OCI-LY7 (cell line): Measurements from ENCODE around the gene SLC9B1. TPM values are rescaled to one million over a fixed set of nuclear protein-coding genes. Genes with fewer than 3 reads are reported as not detected.

Experiments
- BruUV-seq: library from RNA; stranded (reverse); fragments of 400-500 nt; replicated peaks from 2 replicates; lab custom pipeline; 2021; lab: Mats Ljungman, UMichigan
- CTCF ChIA-PET: fragments of 300-600 bp; sonication (Branson Sonifier 250); formaldehyde crosslinking; loops from one replicate; lab custom pipeline; 2022; ENCODE audit warnings: antibody characterized with exemption; ENCODE audit not compliant: unreplicated experiment; lab: Charles Lee
- POLR2A ChIA-PET: fragments of 300-600 bp; sonication (Branson Sonifier 250); formaldehyde crosslinking; loops from one replicate; lab custom pipeline; 2022; ENCODE audit warnings: antibody characterized with exemption; lab: Charles Lee
- DNase-seq: peaks from one replicate; pipeline ENCODE4 v3.0.0-alpha.2; 2015; ENCODE audit warnings: low spot score
- H2AFZ ChIP-seq: fragments of 200-600 bp; sonication (generic), shearing (Covaris generic); 2 replicates; pipeline ENCODE4 v1.6.1; 2014; ENCODE audit warnings: mild to moderate bottlenecking, antibody characterized with exemption, low read length, moderate library complexity
- H3K27ac ChIP-seq: fragments of 200-600 bp; sonication (generic); 2 replicates; pipeline ENCODE4 v1.5.1; 2014; ENCODE audit warnings: mixed run types, low read depth, mild to moderate bottlenecking, moderate library complexity, low read length, inconsistent platforms; ENCODE audit not compliant: poor library complexity, severe bottlenecking
- H3K36me3 ChIP-seq: fragments of 200-600 bp; sonication (generic); 2 replicates; pipeline ENCODE4 v1.6.1; 2014; ENCODE audit warnings: mild to moderate bottlenecking, antibody characterized with exemption, low read length, moderate library complexity, mixed read lengths; ENCODE audit not compliant: insufficient read depth
- H3K4me1 ChIP-seq: fragments of 200-600 bp; sonication (generic); 2 replicates; pipeline ENCODE4 v1.5.1; 2014; ENCODE audit warnings: mild to moderate bottlenecking, low read length; ENCODE audit not compliant: insufficient read depth, poor library complexity, severe bottlenecking
- H3K4me2 ChIP-seq: fragments of 200-600 bp; sonication (generic); 2 replicates; pipeline ENCODE4 v1.6.1; 2014; ENCODE audit warnings: mild to moderate bottlenecking, low read length
- H3K4me3 ChIP-seq: fragments of 200-600 bp; sonication (generic); 2 replicates; pipeline ENCODE4 v1.5.1; 2014; ENCODE audit warnings: mild to moderate bottlenecking, low read depth, low read length; ENCODE audit not compliant: poor library complexity, severe bottlenecking
- H3K79me2 ChIP-seq: fragments of 200-600 bp; sonication (generic); 2 replicates; pipeline ENCODE4 v1.6.1; 2016; ENCODE audit warnings: low read depth, mild to moderate bottlenecking, low read length, moderate library complexity, mixed read lengths; ENCODE audit not compliant: insufficient read depth
- H3K9me2 ChIP-seq: fragments of 200-600 bp; sonication (generic); 2 replicates; pipeline ENCODE4 v1.6.1; 2016; ENCODE audit warnings: mild to moderate bottlenecking, low read length, mixed read lengths; ENCODE audit not compliant: insufficient read depth
- H3K9me3 ChIP-seq: fragments of 200-600 bp; sonication (generic); 2 replicates; pipeline ENCODE4 v1.6.1; 2014; ENCODE audit warnings: mild to moderate bottlenecking, mixed run types, low read length, mixed read lengths
- H4K20me1 ChIP-seq: fragments of 200-600 bp; sonication (generic); 2 replicates; pipeline ENCODE4 v1.6.1; 2014; ENCODE audit warnings: mild to moderate bottlenecking, antibody characterized with exemption, low read length, moderate library complexity, mixed read lengths; ENCODE audit not compliant: insufficient read depth
- EZH2phosphoT487 ChIP-seq: fragments of 200-600 bp; sonication (generic); IDR thresholded peaks from 2 replicates; pipeline ENCODE4 v1.6.1; 2018; ENCODE audit warnings: low read depth, borderline replicate concordance, mild to moderate bottlenecking, mixed run types, antibody characterized with exemption, low read length, moderate library complexity, mixed read lengths
- intact Hi-C: fragments of 100-400 bp; cut with micrococcal nuclease; formaldehyde crosslinking; loops from one replicate; pipeline ENCODE4 v1.10.0; 2022; ENCODE audit not compliant: unreplicated experiment
- total RNA-seq, 2 experiments: library from RNA; depleted of rRNA in 1 of 2; stranded (reverse); fragments of >200 nt in 1 of 2; shearing (Covaris generic) in 1 of 2; gene quantifications; 2 replicates each; pipeline ENCODE4 v1.2.3, GENCODE V29; 2014 to 2022
- TF ChIP-seq, protein P1 (sequence below): fragments of 200-600 bp; sonication (generic); conservative IDR thresholded peaks from 2 replicates; pipeline ENCODE4 v1.5.1; 2014; ENCODE audit warnings: mild to moderate bottlenecking, antibody characterized with exemption, low read length, moderate library complexity, mixed read lengths

The SLC9B1 gene
- total RNA-seq, 2 experiments from 2014 or later, result 0.88 to 2.0 TPM

DNA sequence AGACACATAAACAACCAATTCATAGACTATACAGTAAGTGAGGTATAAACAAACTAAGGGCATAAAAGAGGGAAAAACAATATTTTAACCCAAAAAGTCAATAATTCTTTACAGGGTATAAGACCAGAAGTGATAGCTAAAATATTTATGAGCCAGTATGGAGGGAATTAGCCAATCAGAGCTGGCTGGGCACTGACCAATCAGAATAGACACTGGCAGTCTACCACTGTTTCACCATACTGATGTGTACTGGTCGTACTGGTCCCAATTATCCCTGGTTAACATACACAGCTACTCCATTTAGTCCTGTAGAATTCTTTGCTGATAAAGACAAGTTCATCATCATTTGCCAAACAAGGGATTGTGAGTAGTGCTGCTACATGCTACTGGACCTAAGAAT lies 9.8 kb upstream of the SLC9B1 start:
- Histone ChIP-seq H3K4me2 (no peak overlapping the region), H3K79me2 (no peaks in the 10 kb centered on the region), H3K36me3 (peaks cover 47% of the 10 kb centered on the region), H3K27ac (no peak overlapping the region), H3K9me3 (no peaks in the 10 kb centered on the region), H4K20me1 (no peaks in the 10 kb centered on the region), H2AFZ (no peak overlapping the region), H3K4me1 (no peaks in the 10 kb centered on the region), H3K4me3 (no peak overlapping the region), H3K9me2 (no peaks in the 10 kb centered on the region)
- POLR2A ChIA-PET, result interaction anchor here (0.6 to 1.2 kb wide), 6 partner anchors 8 to 422 kb away, joined by 3 read pairs; no protein-coding TSS in a partner anchor
- no peak for DNase-seq
- CTCF ChIA-PET, result no interaction called here
- intact Hi-C loops, result no loop called here
- TF ChIP-seq EZH2phosphoT487, result no peak
- TF ChIP-seq, protein P1, sequence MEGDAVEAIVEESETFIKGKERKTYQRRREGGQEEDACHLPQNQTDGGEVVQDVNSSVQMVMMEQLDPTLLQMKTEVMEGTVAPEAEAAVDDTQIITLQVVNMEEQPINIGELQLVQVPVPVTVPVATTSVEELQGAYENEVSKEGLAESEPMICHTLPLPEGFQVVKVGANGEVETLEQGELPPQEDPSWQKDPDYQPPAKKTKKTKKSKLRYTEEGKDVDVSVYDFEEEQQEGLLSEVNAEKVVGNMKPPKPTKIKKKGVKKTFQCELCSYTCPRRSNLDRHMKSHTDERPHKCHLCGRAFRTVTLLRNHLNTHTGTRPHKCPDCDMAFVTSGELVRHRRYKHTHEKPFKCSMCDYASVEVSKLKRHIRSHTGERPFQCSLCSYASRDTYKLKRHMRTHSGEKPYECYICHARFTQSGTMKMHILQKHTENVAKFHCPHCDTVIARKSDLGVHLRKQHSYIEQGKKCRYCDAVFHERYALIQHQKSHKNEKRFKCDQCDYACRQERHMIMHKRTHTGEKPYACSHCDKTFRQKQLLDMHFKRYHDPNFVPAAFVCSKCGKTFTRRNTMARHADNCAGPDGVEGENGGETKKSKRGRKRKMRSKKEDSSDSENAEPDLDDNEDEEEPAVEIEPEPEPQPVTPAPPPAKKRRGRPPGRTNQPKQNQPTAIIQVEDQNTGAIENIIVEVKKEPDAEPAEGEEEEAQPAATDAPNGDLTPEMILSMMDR, result no peak
- BruUV-seq, result no TSS peak

DNA sequence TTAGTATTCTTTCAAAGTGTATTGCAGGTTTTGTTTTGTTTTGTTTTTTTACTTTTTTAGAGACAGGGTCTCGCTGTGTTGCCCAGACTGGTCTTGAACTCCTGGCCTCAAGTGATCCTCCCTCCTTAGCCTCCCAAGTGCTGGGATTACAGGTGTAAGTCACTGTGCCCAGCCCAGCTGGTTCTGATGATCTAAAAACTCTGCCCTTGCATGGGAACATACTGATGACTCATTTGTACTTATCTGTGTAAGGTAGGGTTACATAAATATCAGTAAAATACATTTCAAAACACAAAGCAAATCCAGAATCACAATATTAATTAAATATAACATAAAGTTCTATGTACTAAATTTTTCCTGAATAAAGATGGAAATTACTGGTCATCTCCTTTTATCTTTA lies 7.4 kb upstream of the SLC9B1 start:
- no peaks in the 10 kb centered on the region for H4K20me1 ChIP-seq
- POLR2A ChIA-PET, result no interaction called here
- CTCF ChIA-PET, result no interaction called here
- no peaks in the 10 kb centered on the region for H3K9me3 ChIP-seq
- H3K27ac ChIP-seq, result no peak overlapping the region
- no peak overlapping the region for H2AFZ ChIP-seq
- H3K79me2 ChIP-seq, result no peaks in the 10 kb centered on the region
- H3K4me1 ChIP-seq, result no peaks in the 10 kb centered on the region
- DNase-seq, result no peak
- intact Hi-C loops, result no loop called here
- no peak overlapping the region for H3K4me2 ChIP-seq
- H3K9me2 ChIP-seq, result no peaks in the 10 kb centered on the region
- H3K4me3 ChIP-seq, result no peak overlapping the region
- no peak for TF ChIP-seq EZH2phosphoT487
- TF ChIP-seq, protein P1, result no peak
- peaks cover 47% of the 10 kb centered on the region for H3K36me3 ChIP-seq
- BruUV-seq, result no TSS peak

DNA sequence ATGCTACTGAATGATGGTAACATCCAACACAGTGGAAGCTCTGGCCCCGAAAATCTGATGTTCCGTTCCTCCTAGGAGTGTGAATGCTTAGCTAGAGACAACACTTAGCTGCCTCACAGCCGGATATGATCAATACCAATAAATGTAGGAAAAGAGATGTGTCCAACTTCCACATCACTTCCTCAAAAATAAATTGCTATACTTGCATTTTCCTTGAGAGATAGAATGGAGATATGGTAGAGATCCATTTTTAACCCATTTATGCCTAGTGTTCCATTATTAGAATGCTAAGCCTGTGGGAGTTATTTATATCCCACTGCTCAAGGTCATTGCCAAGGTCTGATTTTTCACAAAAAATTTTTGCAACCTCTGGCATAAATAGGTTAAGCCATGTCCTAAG lies 5.5 kb upstream of the SLC9B1 start:
- no peaks in the 10 kb centered on the region for H3K4me1 ChIP-seq
- DNase-seq, result no peak
- BruUV-seq, result no TSS peak
- H3K79me2 ChIP-seq, result no peaks in the 10 kb centered on the region
- no peaks in the 10 kb centered on the region for H4K20me1 ChIP-seq
- no peak overlapping the region for H3K4me2 ChIP-seq
- no peak overlapping the region for H2AFZ ChIP-seq
- intact Hi-C loops, result no loop called here
- no peak overlapping the region for H3K27ac ChIP-seq
- ChIA-PET POLR2A (interaction anchor here (0.7 kb wide), 1 partner anchor 1600 kb away, joined by 3 read pairs; no protein-coding TSS in a partner anchor), CTCF (no interaction called here)
- H3K9me2 ChIP-seq, result no peaks in the 10 kb centered on the region
- TF ChIP-seq, protein P1, result no peak
- TF ChIP-seq EZH2phosphoT487, result no peak
- H3K36me3 ChIP-seq, result peaks cover 33% of the 10 kb centered on the region
- H3K9me3 ChIP-seq, result no peaks in the 10 kb centered on the region
- H3K4me3 ChIP-seq, result no peak overlapping the region
